ENCODE results near the gene C15orf39. TPM values are rescaled to one million over a fixed set of nuclear protein-coding genes. Genes with fewer than 3 reads are reported as not detected.
A peak's percentile ranks its signal among the peaks of the same experiment; 100 is the strongest.

The C15orf39 gene
- polyA plus RNA-seq, 1 donor = 17.6 TPM

- no peaks in the 10 kb centered on the region for H3K9me3 ChIP-seq (ENCODE audit: control insufficient read depth, low read depth, low read length)
- H3K4me1 ChIP-seq (ENCODE audit: control insufficient read depth, insufficient read depth, low read length) = peaks cover 50% of the 10 kb centered on the region
- H3K27ac ChIP-seq (ENCODE audit: low read length) = peak overlapping the region; percentile 44
- peak; percentile 76 to 88 for DNase-seq
- H3K36me3 ChIP-seq (ENCODE audit: control insufficient read depth, insufficient read depth, low read length) = no peaks in the 10 kb centered on the region
- no peaks in the 10 kb centered on the region for H3K27me3 ChIP-seq (ENCODE audit: control insufficient read depth, insufficient read depth, low read length)
- WGBS (ENCODE audit: insufficient coverage, low lambda C conversion rate) = no CpG with 5 or more reads among the region's 12 CpGs
- H3K4me3 ChIP-seq (ENCODE audit: low read length) = no peak overlapping the region
These were observed 19.2 kb upstream of the C15orf39 start for GRCh38 chr15:75182187-75183131.

GRCh38 chr15:75185271-75186029 is 16.2 kb upstream of the C15orf39 start:
- no peak for DNase-seq
- no peak overlapping the region for H3K4me3 ChIP-seq (ENCODE audit: low read length)
- H3K4me1 ChIP-seq (ENCODE audit: control insufficient read depth, insufficient read depth, low read length) = peaks cover 24% of the 10 kb centered on the region
- H3K27ac ChIP-seq (ENCODE audit: low read length) = no peak overlapping the region
- WGBS (ENCODE audit: insufficient coverage, low lambda C conversion rate) = no CpG with 5 or more reads among the region's 5 CpGs
- H3K27me3 ChIP-seq (ENCODE audit: control insufficient read depth, insufficient read depth, low read length) = no peaks in the 10 kb centered on the region
- no peaks in the 10 kb centered on the region for H3K9me3 ChIP-seq (ENCODE audit: control insufficient read depth, low read depth, low read length)
- H3K36me3 ChIP-seq (ENCODE audit: control insufficient read depth, insufficient read depth, low read length) = no peaks in the 10 kb centered on the region

- Histone ChIP-seq H3K27ac (ENCODE audit: low read length) (no peak overlapping the region), H3K36me3 (ENCODE audit: control insufficient read depth, insufficient read depth, low read length) (no peaks in the 10 kb centered on the region), H3K4me3 (ENCODE audit: low read length) (no peak overlapping the region), H3K27me3 (ENCODE audit: control insufficient read depth, insufficient read depth, low read length) (no peaks in the 10 kb centered on the region), H3K9me3 (ENCODE audit: control insufficient read depth, low read depth, low read length) (no peaks in the 10 kb centered on the region), H3K4me1 (ENCODE audit: control insufficient read depth, insufficient read depth, low read length) (peaks cover 19% of the 10 kb centered on the region)
- no peak for DNase-seq
- 100% methylated on average over 2 of the region's 4 CpGs for WGBS (ENCODE audit: insufficient coverage, low lambda C conversion rate)
These were observed 15.6 kb upstream of the C15orf39 start for GRCh38 chr15:75186044-75186443.

GRCh38 chr15:75188499-75188898 is 13.2 kb upstream of the C15orf39 start:
- Histone ChIP-seq H3K27ac (ENCODE audit: low read length) (no peak overlapping the region), H3K27me3 (ENCODE audit: control insufficient read depth, insufficient read depth, low read length) (no peaks in the 10 kb centered on the region), H3K36me3 (ENCODE audit: control insufficient read depth, insufficient read depth, low read length) (no peaks in the 10 kb centered on the region), H3K4me3 (ENCODE audit: low read length) (no peak overlapping the region), H3K4me1 (ENCODE audit: control insufficient read depth, insufficient read depth, low read length) (no peaks in the 10 kb centered on the region), H3K9me3 (ENCODE audit: control insufficient read depth, low read depth, low read length) (no peaks in the 10 kb centered on the region)
- no peak for DNase-seq
- WGBS (ENCODE audit: insufficient coverage, low lambda C conversion rate) = no CpG with 5 or more reads among the region's 6 CpGs

GRCh38 chr15:75191235-75191634 is 10.4 kb upstream of the C15orf39 start:
- Histone ChIP-seq H3K4me1 (ENCODE audit: control insufficient read depth, insufficient read depth, low read length) (peaks cover 12% of the 10 kb centered on the region), H3K4me3 (ENCODE audit: low read length) (no peak overlapping the region), H3K36me3 (ENCODE audit: control insufficient read depth, insufficient read depth, low read length) (no peaks in the 10 kb centered on the region), H3K27me3 (ENCODE audit: control insufficient read depth, insufficient read depth, low read length) (no peaks in the 10 kb centered on the region), H3K27ac (ENCODE audit: low read length) (no peak overlapping the region), H3K9me3 (ENCODE audit: control insufficient read depth, low read depth, low read length) (no peaks in the 10 kb centered on the region)
- WGBS (ENCODE audit: insufficient coverage, low lambda C conversion rate) = no CpG with 5 or more reads among the region's 2 CpGs
- no peak for DNase-seq

- Histone ChIP-seq H3K9me3 (ENCODE audit: control insufficient read depth, low read depth, low read length) (no peaks in the 10 kb centered on the region), H3K4me1 (ENCODE audit: control insufficient read depth, insufficient read depth, low read length) (peaks cover 13% of the 10 kb centered on the region), H3K4me3 (ENCODE audit: low read length) (no peak overlapping the region), H3K36me3 (ENCODE audit: control insufficient read depth, insufficient read depth, low read length) (no peaks in the 10 kb centered on the region), H3K27me3 (ENCODE audit: control insufficient read depth, insufficient read depth, low read length) (no peaks in the 10 kb centered on the region), H3K27ac (ENCODE audit: low read length) (no peak overlapping the region)
- no CpG with 5 or more reads among the region's 4 CpGs for WGBS (ENCODE audit: insufficient coverage, low lambda C conversion rate)
- DNase-seq = no peak
These were observed 9.4 kb upstream of the C15orf39 start for GRCh38 chr15:75192307-75192706.

GRCh38 chr15:75193272-75193671 is 8.4 kb upstream of the C15orf39 start:
- no peak overlapping the region for H3K27ac ChIP-seq (ENCODE audit: low read length)
- DNase-seq = no peak
- no peaks in the 10 kb centered on the region for H3K9me3 ChIP-seq (ENCODE audit: control insufficient read depth, low read depth, low read length)
- no peaks in the 10 kb centered on the region for H3K36me3 ChIP-seq (ENCODE audit: control insufficient read depth, insufficient read depth, low read length)
- WGBS (ENCODE audit: insufficient coverage, low lambda C conversion rate) = no CpG with 5 or more reads among the region's 3 CpGs
- H3K4me1 ChIP-seq (ENCODE audit: control insufficient read depth, insufficient read depth, low read length) = peaks cover 14% of the 10 kb centered on the region
- no peaks in the 10 kb centered on the region for H3K27me3 ChIP-seq (ENCODE audit: control insufficient read depth, insufficient read depth, low read length)
- no peak overlapping the region for H3K4me3 ChIP-seq (ENCODE audit: low read length)

GRCh38 chr15:75193976-75194375 is 7.7 kb upstream of the C15orf39 start:
- no peak overlapping the region for H3K27ac ChIP-seq (ENCODE audit: low read length)
- 75% methylated on average over 1 of the region's 3 CpGs for WGBS (ENCODE audit: insufficient coverage, low lambda C conversion rate)

GRCh38 chr15:75194397-75194796 is 7.3 kb upstream of the C15orf39 start:
- Histone ChIP-seq H3K4me1 (ENCODE audit: control insufficient read depth, insufficient read depth, low read length) (peaks cover 23% of the 10 kb centered on the region), H3K9me3 (ENCODE audit: control insufficient read depth, low read depth, low read length) (no peaks in the 10 kb centered on the region), H3K27me3 (ENCODE audit: control insufficient read depth, insufficient read depth, low read length) (no peaks in the 10 kb centered on the region), H3K4me3 (ENCODE audit: low read length) (no peak overlapping the region), H3K27ac (ENCODE audit: low read length) (no peak overlapping the region), H3K36me3 (ENCODE audit: control insufficient read depth, insufficient read depth, low read length) (no peaks in the 10 kb centered on the region)
- WGBS (ENCODE audit: insufficient coverage, low lambda C conversion rate) = 90% methylated on average over 2 of the region's 3 CpGs
- DNase-seq = no peak

More at GRCh38 chr15:75193976-75194375, 7.7 kb upstream of the C15orf39 start:
- no peaks in the 10 kb centered on the region for H3K9me3 ChIP-seq (ENCODE audit: control insufficient read depth, low read depth, low read length)
- H3K4me3 ChIP-seq (ENCODE audit: low read length) = no peak overlapping the region
- no peaks in the 10 kb centered on the region for H3K36me3 ChIP-seq (ENCODE audit: control insufficient read depth, insufficient read depth, low read length)
- H3K27me3 ChIP-seq (ENCODE audit: control insufficient read depth, insufficient read depth, low read length) = no peaks in the 10 kb centered on the region
- peaks cover 19% of the 10 kb centered on the region for H3K4me1 ChIP-seq (ENCODE audit: control insufficient read depth, insufficient read depth, low read length)
- no peak for DNase-seq

GRCh38 chr15:75195122-75195765 is 6.4 kb upstream of the C15orf39 start:
- no CpG with 5 or more reads among the region's 13 CpGs for WGBS (ENCODE audit: insufficient coverage, low lambda C conversion rate)
- no peaks in the 10 kb centered on the region for H3K36me3 ChIP-seq (ENCODE audit: control insufficient read depth, insufficient read depth, low read length)
- H3K27me3 ChIP-seq (ENCODE audit: control insufficient read depth, insufficient read depth, low read length) = no peaks in the 10 kb centered on the region
- H3K4me1 ChIP-seq (ENCODE audit: control insufficient read depth, insufficient read depth, low read length) = peaks cover 32% of the 10 kb centered on the region
- no peaks in the 10 kb centered on the region for H3K9me3 ChIP-seq (ENCODE audit: control insufficient read depth, low read depth, low read length)
- DNase-seq = peak in 1 of 2 donors; percentile 59
- no peak overlapping the region for H3K27ac ChIP-seq (ENCODE audit: low read length)
- H3K4me3 ChIP-seq (ENCODE audit: low read length) = no peak overlapping the region

All from large intestine (tissue), 3 donors.